Retina (tissue), 1 donor: Measurements from ENCODE around the gene CFAP54.
"Not testable (repeated sequence)": the region's sequence is repeated elsewhere in the genome, so short reads cannot be mapped to it uniquely, and the experiment has no call there.

Source experiments
- DNase-seq: peaks from one replicate; pipeline ENCODE4 v3.0.0-alpha.2; 2016

Gene CFAP54

DNA sequence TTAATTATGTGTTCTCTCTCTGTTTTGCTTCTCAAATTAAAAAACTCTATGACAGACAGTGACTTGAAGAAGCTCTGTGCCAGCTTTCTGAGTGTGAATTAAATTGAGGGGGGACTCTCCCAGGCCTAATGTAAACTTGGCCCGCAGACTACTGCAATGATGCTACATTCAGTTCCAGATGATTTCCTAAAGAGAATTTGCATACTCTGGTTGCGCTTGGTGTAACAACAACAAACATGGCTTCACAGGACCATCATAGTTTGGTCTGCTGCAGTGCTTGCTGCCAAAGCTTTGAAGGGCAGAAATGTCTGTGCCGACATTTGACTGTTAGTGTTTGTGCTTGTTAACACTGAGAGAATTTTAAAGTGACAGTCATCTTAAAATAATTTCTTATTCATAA, 25.0 kb downstream of the CFAP54 start:
- DNase-seq: no peak

DNA sequence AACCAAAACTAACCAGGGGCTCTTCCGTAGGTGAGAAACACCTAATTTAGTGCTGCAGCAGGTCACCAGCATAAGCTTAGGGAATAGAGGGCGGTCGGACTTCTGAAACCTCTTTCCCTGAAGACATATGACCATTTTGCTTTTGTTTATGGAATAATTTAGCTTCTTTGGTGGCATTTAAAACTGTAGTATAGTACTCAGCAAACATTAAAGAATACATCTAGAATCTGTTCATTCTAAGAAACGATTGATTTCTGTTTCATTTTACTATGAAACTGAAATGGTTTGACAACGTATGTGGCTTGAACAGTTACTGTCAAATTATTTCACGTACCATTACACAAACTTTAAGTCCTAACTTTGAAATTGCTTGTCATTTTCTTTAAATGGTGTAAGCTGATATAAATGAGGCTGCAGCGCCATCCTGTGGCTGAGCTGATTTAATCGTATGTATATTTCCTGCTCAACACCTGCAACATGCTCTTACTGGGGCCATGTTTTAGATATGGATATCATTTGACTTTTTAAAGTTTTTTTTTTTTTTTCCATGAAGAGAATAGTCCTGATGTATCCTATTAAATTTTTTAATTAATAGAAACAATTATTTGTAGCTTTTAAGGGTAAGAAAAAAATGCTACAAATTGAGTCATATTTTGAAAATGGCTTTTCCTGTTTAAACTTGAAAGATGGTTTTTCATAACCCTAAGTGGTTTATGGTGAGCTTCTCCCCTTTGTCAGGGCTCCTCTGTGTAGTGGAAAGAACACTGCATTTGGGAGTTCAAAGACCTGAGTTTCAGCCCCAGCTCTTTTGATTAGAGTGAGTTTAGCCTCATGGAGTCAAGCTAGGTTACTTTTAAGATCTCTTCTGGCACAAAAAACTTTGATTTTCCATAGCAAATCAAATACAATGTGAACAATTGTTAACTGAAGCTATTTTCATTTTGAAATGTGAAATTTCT, 27.4 kb downstream of the CFAP54 start:
- DNase-seq: peak; percentile 53

DNA sequence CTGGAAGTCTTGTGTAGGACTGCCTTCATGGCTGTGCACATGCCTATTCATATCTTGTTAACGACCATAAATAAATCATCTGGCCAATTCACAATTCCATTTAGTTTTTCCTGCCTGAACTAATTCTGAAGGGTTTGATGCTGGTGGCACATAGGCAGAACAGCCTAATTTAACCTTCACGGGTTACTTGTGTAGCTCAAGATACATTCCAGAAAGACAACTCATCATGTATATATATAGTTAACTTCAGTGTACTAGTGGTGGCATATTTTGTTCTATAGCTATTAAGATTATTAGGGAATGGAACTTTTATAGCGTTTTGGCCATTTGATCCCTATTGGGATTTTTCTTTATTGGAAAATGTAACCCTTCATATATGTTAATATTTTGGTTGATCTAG, 31.4 kb downstream of the CFAP54 start:
- no peak for DNase-seq

DNA sequence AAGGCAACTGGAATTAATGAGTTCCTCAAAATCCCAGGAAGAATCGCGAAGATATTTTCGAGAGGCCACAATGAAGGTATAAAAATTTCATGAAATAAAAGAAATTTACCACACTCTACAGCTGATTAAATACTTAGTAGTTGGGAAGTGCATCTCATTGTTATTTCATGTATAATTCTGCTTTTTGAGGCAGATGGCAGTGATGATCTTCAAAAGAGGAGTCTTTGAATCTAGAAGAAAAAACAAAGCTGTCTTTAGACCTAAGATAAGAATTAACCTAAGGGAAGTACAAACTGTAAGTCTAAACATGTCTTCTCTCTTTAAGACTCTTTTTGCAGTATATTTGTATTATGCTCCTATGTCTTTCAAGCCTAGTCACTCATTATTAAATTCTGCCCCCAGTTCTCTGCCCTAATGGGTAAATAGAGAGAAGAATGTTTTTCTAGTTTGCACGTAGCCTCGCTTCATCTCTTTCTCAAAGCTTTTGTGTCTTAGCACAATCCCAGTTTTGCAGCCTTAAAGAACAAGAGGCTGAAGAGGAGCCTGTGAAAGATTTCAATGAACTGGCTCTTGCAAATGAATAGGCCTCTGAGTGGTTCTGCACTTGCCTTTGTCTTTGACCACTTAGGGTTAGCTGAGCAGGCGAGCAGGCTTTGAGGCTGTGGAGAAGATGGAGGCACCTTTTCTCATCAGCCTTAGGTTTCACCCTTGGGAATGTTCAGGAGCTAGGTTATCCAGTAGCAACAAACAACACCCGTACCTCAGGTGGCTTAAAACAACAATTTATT, 32.7 kb downstream of the CFAP54 start:
- no peak for DNase-seq

DNA sequence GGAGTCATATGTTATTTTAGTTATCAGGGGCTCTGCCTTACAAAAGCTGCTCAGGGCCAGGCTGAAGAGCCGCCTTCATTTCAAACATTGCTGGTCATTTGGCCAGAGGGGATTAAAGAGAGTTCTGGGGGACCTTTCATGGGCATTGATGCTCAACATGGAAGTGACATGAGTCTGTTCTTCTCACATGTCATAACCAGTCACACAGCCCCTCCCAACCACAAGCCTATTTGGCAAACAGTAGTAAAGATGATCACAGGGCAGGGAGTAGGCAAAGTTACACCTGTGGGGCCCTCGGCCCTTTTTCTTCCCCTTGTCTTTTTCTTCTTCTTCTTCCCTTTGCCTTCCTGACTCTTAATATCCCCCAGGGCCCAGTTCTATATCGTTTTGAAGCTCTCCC, 33.3 kb downstream of the CFAP54 start:
- no peak for DNase-seq

DNA sequence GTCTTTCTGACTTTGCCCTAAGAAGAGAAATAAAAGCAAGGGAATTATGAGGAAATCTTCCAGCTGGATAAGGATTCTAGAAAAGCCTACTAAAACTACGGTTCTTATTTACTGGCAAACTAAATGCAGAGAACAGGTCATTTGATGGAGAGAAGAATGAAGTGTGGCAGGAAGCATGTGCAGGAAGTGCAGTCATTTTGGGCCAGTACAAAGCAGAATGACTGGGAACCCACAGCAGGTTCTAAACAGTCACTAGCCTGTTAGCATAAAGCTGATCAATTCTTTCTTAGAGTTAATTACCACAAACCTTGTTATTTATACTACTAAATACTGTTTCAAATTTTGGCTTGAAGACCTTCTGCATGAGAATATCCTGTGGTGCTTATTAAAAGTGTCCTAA, 36.7 kb downstream of the CFAP54 start:
- DNase-seq: no peak

DNA sequence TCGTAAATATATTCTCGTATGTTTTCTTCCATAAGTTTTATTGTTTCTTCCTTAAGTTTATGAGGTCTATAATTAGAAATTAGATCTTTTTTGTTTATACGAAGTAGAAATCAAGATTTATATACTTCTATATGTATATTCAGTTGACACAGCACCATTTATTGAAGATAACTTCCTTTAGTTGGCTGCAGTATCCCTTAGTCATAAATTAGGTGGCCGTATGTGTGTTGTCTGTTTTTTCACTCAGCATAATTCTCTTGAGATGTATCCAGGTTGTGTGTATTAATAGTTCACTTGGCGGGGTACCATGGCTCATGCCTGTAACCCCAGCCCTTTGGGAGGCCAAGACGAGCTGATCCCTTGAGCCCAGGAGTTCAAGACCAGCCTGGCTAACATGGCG, 40.5 kb downstream of the CFAP54 start:
- no peak for DNase-seq

DNA sequence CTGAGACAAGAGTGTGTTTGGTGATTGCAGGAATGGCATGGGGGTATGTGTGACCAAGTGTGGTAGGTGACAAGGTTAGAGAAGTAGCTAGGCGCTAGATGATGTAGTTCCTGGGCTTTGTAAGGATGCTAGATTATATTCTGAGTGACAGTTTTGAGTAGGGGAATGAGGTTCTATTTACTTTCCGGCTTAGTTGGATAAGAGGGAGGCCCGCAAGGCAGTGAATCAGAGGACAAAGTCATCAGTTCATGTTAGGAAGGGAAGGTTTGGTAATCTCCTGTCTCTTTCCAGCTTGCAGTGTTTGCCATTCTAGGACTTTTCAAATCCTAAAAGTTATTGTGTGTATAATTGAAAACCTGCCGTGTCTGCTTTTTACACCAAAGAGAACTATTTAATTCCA, 45.0 kb downstream of the CFAP54 start:
- no peak for DNase-seq

DNA sequence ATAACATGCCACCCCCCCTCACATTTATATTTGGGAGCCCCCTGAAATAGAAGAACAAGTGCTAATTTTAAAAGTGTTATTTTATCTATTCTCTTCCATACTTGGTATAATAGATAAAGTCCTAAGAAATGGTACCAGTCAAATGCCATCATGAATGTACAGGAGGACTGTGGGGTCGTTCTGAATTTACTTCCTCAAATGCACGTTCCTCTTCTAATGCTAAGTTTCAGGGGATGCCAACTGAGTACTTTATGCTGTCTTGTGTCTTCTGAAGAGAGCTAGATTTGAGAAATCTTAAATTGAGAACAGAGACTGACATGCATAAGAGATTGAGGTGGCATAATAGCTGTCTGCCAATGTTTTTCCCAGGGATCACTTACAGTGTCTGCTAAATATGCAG, 59.0 kb downstream of the CFAP54 start:
- no peak for DNase-seq

DNA sequence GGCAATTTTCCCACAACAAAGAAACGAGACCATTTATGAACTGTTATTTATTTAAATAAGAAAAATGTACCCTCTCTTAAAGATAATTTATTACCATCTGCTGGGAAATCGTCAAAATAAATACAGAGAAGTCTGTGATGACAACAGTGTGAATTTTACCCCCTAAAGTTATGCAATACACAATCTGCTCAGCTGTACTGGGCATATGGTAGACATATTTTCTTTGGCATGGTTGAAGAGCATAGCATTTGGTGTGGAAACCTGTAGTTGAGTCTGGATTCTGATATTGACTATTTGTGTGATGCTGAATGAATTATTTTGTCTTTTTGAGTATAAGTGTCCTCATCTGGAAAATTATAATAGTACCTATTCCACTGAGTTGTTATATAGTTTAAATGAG, 60.0 kb downstream of the CFAP54 start:
- no peak for DNase-seq

DNA sequence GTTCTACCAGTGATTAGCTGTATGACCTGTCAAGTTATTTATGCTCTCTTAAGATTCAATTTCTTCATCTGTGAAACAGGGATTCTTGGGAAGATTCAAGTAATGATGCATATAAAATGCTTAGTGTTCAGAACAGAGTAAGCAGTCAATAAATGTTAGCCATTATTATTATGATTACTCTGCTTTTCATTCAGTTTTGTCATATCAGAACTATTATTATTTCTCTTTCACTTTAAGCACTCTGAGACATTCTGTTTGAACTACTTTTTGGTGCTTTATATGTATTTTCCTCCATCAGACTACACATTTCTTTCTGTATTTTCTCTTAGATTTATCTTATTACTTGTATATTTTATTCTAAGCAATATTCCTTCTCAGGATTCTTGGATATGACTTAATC, 81.2 kb downstream of the CFAP54 start:
- no peak for DNase-seq

DNA sequence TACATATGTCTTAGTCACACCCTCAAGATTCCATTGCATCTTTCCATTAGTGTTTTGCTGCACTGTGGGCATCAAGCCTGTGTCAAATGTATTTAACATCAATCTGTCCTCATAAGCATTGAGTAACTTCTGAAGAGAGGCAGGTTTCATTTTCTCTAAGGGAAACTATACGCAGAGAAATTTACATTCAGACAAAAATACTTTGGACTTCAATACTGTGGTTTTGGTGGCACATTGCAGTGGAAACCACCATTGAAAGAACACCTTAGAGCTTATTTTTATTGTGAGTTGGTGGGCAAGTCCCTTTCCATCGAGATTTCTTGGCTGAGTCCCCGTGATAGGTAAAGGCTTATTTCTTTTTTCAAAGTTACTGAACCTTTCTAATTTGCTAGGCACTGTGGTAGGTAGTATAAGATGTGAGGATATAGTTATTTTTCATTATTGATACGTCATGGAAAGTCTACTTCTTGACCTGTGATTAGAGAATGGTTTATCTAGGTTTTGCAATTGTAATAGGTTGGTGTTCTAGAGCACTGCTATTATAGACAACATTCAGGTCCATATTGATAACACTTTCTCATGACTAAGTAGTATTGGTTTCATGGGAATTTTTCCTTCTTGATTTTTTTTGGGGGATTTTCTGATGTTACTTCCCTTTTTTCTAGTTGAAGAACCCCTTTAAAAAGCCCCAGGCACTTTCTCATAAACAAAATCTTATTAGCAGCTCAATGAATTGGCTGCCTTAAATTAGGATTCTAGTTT, 81.9 kb downstream of the CFAP54 start:
- no peak for DNase-seq

DNA sequence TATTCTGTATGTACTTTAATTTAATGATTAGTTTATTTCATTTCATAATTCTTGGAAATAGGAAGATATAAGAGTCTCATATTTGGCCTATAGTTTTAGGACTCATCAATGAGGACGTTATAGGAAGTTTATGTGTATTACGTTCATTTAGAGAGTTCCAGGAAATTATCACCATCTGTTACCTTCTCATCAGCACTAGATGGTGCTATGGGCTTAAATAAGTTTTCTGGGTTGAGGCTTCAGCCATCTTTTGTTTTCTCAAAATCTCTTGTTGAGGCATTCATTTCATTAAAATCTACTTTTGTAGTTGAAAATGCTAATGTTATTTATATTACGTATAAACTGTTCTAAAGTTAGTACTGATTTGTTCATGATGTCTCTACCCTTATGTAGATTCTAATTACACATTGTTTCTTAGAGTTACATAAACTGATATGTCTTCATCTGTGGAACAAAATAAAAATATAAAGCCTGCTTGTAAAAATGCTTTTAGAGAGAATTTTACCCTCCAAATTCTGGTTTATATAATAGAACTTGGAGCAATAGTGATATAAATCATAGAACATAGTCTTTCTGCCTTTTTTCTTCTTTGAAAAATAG, 89.2 kb downstream of the CFAP54 start:
- peak; percentile 12 for DNase-seq

DNA sequence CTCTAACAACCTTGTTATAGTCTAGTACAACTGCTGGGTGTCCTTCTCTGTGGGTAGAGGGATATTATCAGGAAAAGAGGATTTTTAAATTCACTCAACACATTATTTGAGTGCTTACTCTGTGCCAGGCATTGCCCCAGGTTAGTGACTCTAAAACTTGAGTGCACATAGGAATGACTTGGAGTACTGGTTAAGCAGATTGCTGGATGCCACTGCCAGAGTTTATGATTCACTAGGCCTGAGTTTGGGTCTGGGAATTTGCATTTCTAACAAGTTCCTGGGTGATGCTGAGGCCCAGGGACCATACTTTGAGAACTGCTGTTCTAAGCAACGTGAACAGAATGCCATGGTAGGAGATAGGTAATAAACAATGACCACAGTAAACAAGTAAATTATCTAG, 96.6 kb downstream of the CFAP54 start:
- no peak for DNase-seq

DNA sequence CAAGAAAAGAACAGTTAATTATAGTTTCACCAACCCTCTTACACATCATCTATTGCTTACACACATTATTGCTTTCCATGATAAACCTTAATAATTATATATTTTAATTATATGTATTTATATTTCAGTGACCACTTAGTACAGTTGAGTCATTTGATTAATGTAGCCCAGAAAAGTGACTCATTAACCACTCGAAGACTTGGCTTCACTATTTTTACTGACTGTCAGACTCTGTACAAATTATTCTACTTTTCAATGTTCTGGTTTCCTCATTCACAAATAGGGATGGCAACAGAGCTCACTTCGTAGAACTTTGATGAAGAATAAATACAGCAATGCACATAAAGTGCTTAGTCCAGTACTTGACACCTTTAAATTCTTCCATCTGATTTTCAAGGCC, 98.3 kb downstream of the CFAP54 start:
- DNase-seq: no peak

DNA sequence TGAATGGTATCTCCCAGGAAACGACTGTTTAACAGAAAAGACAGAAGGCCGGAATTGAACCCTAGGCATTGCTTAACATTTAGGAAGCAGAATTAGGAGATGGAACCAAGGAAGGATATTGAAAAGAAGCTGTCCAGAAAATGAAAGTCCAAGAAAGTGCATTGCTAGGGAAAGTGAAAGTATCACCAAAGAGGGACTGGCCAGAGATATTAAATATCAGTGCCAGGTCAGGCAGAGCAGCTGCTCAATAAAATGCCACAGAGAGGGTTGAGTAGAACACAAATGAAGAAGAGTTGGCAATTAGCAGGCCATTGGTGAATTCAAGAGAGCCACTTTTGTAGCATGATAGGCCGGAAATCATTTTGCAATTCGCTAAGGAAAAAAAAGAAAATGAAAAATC, 101.6 kb downstream of the CFAP54 start:
- no peak for DNase-seq

DNA sequence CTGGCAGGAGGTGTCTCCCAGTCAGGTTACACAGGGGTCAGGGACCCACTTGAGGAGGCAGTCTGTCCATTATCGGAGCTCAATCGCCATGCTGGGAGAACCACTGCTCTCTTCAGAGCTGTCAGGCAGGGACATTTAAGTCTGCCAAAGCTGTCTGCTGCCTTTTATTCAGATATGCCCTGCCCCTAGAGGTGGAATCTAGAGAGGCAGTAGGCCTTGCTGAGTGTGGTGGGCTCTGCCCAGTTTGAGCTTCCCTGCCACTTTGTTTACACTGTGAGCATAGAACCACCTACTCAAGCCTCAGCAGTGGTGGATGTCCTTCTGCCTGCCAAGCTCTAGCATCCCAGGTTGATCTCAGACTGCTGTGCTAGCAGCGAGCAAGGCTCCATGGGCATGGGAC, 115.0 kb downstream of the CFAP54 start:
- DNase-seq: not testable (repeated sequence)

DNA sequence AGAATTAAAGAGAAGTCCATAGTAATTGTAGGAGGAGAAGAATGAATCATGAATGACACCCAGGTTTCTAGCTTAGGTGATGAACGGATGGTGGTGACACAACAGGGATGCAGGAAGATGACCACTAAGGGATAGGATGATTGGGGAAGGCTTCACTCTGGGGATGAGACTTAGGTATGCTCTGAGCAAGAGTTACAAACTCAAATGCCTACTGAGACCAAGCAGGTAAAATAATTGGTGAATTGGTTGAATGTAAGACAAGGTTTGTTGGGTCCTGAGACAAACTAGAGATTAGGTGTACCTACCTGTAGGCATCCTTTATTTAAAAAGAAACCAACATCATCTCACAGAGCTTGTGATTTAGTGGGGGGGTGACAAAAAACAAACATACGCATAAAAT, 116.3 kb downstream of the CFAP54 start:
- no peak for DNase-seq

DNA sequence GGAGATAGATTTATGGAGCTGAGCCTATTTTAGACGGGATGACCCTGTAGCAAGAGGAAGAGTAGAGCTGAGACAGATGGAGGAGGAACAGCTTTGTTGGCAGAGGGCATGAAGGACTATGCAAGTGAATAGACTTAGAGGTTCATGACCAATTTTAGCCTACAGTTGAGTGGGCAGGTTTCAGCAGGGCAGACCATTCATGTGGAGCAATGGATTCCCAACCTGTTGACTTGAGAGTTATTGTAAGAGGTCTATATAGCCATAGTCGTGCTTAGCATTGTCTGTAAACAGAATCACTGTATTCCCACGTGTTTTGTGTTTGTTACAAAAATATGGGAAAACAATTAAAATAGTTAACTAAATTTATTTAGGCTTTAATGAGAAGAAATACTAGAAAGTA, 116.8 kb downstream of the CFAP54 start:
- DNase-seq: no peak

DNA sequence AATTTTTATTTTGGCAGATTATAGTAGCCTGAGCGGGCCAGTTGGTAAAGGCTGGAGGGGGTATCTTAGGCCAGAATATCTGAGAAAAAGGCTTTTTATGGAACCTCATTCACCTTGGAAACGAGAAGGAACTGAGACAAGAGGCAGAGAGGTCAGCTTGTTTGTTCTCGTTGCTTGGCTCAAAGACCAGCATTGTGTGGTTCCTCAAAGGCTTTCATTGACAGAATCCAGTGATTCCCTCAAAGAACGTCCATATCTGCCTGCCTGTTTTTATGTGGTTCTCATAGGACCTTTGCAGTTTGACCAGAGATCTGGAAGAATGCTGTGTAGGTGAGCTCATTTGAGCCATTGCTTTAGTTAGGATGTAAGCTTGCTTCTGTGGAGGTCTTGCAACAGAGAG, 117.3 kb downstream of the CFAP54 start:
- no peak for DNase-seq

DNA sequence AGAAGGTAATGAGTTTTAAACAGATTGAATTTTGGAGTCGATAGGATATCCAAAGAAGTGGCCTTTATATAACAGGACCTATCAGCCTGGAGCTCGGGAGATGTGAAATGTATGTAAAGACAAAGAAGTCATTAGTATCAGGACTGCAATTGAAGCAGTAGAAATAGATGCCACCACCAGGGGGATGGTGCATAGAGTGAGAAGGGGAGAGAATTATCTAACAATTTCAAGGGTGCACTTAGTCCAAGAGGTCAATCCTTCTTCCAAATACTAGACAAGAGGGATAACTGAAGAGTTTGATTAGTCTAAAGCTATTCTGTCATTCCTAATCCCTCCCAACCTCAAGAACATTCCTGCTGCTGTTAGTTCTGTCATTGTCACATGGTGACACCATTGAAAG, 127.8 kb downstream of the CFAP54 start:
- no peak for DNase-seq

DNA sequence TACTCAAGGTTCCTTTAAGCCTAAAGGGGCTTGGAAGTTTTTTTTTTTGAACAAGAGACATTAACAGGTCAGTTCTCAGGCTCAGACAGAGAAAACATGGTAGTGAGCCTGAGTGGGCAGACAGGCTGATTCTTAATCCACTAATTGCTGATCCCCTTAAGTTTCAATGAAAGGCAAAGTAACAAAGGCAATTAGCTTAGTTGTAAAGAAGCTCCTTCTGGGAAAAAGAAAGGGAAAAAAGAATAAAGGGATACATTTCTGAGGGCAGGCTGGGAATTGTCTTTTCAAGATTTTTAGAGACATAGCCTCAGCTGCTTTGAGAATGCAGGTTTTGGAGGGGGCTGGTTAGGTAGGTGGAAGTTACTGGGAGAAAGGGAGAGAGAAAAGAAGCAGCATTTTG, 133.8 kb downstream of the CFAP54 start:
- peak; percentile 32 for DNase-seq

DNA sequence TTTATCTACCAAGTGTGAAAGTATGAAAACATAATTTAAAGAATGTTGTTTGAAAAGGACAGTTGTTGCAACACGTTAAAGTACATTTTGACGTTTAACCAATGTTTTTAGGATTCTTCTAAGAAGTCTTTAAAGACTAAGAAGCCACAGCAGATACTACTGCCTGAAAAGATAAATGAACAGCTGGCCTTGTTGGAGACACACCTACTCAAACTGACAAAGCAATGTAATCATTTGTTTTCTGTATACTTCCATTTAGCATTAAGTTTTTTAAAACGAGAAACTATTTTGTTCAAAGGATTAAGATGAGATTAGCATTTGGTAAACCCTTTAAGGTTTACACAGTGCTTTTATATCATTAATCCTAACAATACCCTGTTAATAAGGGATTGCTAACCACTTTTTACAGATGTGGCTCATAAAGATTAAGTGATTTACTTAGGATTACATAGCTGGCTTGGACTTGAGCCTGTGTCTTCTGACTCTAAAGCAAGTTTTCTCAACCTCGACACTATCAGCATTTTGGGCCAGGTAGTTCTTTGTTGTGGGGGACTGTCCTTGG, 134.4 kb downstream of the CFAP54 start:
- DNase-seq: no peak
